AG09309 (cell line): ENCODE results near the gene RAD54L2.

Source experiments
- DNase-seq: peaks from one replicate; pipeline ENCODE4 v3.0.0-alpha.2; 2010; ENCODE audit warnings: low read depth
- H3K4me3 ChIP-seq: 2 replicates; pipeline ENCODE4 v1.5.1; 2011; ENCODE audit warnings: mild to moderate bottlenecking, low read depth, low read length, moderate library complexity; ENCODE audit not compliant: control insufficient read depth
- TF ChIP-seq, protein P1 (sequence below): IDR thresholded peaks from 2 replicates; pipeline ENCODE4 v1.5.1; 2011; ENCODE audit warnings: mild to moderate bottlenecking, low read depth, low read length, inconsistent platforms; ENCODE audit not compliant: insufficient read depth, control insufficient read depth; ENCODE audit errors: missing control alignments

The RAD54L2 gene

DNA sequence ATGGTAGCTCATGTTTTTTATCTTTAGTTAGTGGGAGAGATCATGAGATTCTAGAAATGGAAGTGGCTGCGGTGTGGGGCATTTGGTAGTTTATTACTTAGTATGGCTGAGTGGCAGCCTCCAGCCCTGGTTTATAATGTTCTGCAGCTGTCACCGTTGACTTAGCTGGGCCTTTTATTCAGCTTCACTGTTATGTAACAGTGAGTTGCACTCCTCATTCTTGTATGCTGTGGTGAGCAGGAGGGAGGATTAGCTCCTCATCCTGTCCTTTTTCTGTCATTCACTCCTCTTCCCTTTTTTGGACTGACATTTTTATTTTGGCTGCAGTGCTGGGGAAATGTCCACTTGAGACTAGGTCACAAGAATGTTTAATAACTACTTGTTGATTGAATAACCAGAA is 29.5 kb downstream of the RAD54L2 start:
- no peak overlapping the region for H3K4me3 ChIP-seq
- no peak for DNase-seq
- TF ChIP-seq, protein P1, sequence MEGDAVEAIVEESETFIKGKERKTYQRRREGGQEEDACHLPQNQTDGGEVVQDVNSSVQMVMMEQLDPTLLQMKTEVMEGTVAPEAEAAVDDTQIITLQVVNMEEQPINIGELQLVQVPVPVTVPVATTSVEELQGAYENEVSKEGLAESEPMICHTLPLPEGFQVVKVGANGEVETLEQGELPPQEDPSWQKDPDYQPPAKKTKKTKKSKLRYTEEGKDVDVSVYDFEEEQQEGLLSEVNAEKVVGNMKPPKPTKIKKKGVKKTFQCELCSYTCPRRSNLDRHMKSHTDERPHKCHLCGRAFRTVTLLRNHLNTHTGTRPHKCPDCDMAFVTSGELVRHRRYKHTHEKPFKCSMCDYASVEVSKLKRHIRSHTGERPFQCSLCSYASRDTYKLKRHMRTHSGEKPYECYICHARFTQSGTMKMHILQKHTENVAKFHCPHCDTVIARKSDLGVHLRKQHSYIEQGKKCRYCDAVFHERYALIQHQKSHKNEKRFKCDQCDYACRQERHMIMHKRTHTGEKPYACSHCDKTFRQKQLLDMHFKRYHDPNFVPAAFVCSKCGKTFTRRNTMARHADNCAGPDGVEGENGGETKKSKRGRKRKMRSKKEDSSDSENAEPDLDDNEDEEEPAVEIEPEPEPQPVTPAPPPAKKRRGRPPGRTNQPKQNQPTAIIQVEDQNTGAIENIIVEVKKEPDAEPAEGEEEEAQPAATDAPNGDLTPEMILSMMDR = no peak

DNA sequence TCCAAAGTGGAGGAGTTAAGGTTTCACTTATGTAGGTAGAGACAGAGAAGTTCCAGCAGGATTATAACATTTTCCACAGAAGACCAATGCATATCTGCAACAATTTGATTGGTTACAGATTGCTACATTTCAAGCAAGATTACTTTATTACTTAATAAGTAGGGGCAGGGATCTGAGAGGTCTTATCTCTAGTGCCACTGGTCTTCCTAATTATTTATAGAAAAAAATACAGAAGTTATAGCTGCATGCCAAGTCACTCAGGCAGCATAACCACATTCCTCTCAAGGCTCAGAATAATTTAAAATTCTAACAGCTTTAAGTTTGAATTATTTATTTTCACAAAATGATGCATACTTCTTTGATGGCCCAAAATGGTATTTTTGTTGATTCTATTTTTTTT is 30.5 kb downstream of the RAD54L2 start:
- TF ChIP-seq, protein P1 = no peak
- no peak overlapping the region for H3K4me3 ChIP-seq
- DNase-seq = no peak

DNA sequence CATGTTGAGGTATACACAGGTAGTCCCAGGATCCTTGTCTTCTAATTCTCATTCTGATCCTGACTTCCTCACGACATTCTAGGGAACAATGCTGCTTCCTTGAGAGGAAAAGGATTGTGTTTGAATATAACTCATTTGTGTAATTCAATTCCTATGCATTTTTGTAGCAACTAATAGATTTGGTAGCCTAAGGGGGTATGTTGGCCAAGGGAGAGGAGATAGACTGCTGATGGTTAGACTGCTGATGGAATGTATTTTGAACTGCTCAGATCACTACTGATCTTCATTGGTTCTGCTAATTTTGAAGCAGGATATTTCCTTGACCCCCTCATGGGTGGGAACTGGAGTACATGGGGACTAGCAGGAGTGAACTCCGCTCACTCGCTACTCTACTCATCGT is 39.7 kb downstream of the RAD54L2 start:
- H3K4me3 ChIP-seq = no peak overlapping the region
- TF ChIP-seq, protein P1 = no peak
- no peak for DNase-seq

DNA sequence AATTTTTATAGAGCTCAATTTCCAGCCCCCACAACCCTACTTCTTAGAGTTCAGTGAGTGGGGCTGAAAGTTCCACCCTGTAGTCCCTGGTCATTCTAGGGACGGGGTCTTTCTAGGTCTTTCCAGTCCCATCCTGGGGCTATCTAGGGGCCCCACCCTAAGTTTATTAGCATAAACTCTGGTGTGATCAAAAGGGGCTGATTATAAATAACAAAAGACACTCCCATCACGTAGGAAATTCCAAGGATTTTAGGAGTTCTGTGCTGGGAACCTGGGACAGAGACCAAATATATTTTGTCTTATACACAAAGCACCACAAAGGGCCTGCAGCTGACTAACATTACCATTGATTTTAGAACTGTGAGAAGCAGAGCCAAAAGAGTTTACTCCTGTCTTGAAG is 41.9 kb downstream of the RAD54L2 start:
- no peak for DNase-seq
- no peak overlapping the region for H3K4me3 ChIP-seq
- TF ChIP-seq, protein P1 = no peak

DNA sequence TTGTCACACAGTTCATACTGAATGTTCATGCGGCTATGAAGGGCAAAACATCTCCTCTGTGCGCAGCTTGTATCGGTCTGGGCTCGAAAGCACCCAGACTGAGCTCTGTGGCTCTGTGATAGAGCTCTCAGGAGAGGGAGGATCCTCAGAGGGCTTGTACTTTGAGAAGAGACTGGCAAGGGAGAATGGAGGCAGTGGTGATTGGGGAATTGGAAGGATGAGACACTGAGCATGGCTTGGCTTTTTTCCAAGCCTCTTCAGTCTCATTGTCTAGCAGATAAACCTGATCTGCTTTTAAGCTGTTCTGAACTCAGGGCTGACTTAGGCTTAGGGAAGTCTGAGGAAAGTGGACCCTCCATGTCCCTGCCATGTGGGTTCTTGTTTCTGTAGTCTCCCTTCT is 43.0 kb downstream of the RAD54L2 start:
- H3K4me3 ChIP-seq = no peak overlapping the region
- TF ChIP-seq, protein P1 = no peak
- DNase-seq = no peak

DNA sequence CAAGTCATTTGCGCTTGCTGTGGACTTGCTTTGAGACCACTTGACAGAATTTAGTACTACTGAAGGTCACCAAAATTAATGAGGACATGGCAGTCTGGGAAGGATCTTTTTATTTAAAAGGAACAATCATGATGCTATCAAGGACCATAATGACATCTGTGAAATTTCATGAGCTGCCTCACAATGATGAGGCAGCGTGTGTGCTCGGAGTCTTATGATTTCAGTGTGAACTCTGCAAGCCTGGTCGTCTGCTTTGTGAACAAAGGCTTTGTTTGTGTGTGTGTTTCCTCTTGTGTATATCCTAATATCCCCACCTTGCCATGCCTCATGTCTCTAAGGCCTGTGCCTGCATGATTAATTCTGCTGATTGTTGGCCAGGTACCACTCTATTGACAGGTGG is 46.7 kb downstream of the RAD54L2 start:
- no peak overlapping the region for H3K4me3 ChIP-seq
- DNase-seq = no peak
- TF ChIP-seq, protein P1 = no peak

DNA sequence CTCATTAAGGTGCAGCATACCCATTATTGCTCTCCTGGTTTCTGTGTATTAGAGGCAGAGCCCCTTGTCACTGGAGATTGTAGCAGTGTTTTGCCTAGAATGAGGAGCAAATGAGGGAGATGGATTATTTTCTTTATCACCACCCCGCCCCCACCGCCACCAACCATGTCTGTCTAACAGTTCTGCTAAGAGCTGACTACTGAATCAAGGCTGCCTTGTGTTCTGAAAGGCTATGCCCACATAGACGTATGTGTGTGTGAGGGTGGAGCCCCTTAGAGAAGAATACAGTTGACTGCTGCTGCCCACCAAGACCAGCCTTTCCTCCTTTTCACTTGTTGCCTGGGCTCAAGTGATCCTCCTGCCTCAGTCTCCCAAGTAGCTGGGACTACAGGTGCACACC is 47.4 kb downstream of the RAD54L2 start:
- TF ChIP-seq, protein P1 = no peak
- H3K4me3 ChIP-seq = no peak overlapping the region
- DNase-seq = no peak
